COR-L47 (cell line): ENCODE data around the gene C12orf56.
"Not testable (repeated sequence)": the region's sequence is repeated elsewhere in the genome, so short reads cannot be mapped to it uniquely, and the experiment has no call there.

Experiments used
- DNase-seq: peaks from one replicate; lab custom pipeline; 2025; lab: John Stamatoyannopoulos, UW

Gene C12orf56

GRCh38 chr12:64387197-64387816, 3.3 kb downstream of the C12orf56 start:
- DNase-seq = no peak

DNA sequence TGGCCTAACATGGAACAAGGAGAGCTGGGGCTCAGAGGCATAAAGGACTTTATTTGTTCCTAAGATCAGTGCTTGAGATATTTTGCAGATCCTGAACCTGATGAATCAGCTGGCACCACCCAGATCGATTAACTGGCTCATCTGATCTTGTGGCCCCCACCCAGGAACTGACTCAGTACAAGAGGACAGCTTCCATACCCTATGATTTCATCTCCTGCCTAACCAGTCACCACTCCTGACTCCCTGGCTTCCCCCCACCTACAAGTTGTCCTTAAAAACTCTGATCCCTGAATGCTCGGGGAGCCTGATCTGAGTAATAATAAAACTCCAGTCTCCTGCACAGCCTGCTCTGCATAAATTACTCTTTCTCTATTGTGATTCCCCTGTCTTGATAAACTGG, 5.1 kb downstream of the C12orf56 start:
- no peak for DNase-seq

- no peak for DNase-seq
These were observed 5.5 kb downstream of the C12orf56 start for GRCh38 chr12:64385019-64385418.

- no peak for DNase-seq
These were observed 6.9 kb downstream of the C12orf56 start for GRCh38 chr12:64383675-64384074.

- no peak for DNase-seq
These were observed 27.7 kb downstream of the C12orf56 start for GRCh38 chr12:64362721-64363305.

DNA sequence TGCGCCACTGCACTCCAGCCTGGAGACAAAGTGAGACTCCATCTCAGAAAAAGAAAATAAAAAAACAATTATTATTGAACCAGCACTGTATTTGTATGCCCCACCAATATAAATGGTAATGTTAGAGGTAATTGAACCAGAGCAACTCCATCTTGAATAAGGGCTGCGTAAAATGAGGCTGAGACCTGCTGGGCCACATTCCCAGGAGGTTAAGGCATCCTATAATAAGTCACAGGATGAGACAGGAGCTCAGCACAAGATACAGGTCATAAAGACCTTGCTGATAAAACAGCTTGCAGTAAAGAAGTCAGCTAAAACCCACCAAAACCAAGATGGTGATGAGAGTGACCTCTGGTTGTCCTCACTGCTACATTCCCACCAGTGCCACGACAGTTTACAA, 29.4 kb downstream of the C12orf56 start:
- not testable (repeated sequence) for DNase-seq

- not testable (repeated sequence) for DNase-seq
These were observed 34.3 kb downstream of the C12orf56 start for GRCh38 chr12:64356209-64356608.

DNA sequence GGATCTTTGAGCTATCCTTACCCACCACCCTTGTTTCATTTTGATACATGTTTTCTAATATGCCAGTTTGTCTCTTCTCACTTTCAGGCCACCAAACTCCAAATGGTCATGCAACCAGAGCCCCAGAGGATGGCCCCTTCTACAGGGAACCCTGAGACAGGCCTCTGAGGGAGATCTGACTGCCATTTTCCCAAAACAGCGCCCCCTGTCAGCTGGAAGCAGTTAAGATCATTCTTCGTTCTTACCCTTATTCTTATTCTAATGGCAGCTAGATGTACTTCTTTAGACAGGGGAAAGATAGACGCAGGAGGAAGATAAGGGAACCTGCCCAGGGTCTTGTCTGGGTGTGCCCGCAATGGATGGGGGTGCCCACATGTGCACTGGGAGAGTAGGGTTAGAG, 38.4 kb downstream of the C12orf56 start:
- DNase-seq = no peak

- no peak for DNase-seq
These were observed 39.3 kb downstream of the C12orf56 start for GRCh38 chr12:64351265-64351664.

GRCh38 chr12:64347630-64348029, 42.9 kb downstream of the C12orf56 start:
- DNase-seq = no peak

DNA sequence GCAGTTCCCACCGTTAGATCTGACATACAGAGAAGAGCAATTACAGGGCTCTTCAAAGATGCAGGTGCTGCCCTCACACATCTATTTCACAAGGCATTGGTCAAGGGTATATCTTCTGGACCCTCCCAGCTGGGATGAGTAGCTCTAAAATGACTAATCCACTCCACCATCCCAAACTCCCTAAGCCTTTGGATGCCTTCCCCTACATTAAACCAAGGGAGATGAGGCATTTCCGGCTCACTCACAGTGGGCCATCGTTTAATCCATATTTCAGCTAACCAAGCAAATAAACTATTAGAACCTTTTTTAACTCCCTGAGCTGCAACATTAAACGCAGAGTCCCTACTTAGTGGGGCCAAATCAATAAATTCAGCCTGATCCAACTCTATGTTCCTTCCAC, 45.9 kb downstream of the C12orf56 start:
- DNase-seq = not testable (repeated sequence)

GRCh38 chr12:64340546-64340945, 50.0 kb downstream of the C12orf56 start:
- DNase-seq = not testable (repeated sequence)

- no peak for DNase-seq
These were observed 54.6 kb downstream of the C12orf56 start for GRCh38 chr12:64335886-64336466.

DNA sequence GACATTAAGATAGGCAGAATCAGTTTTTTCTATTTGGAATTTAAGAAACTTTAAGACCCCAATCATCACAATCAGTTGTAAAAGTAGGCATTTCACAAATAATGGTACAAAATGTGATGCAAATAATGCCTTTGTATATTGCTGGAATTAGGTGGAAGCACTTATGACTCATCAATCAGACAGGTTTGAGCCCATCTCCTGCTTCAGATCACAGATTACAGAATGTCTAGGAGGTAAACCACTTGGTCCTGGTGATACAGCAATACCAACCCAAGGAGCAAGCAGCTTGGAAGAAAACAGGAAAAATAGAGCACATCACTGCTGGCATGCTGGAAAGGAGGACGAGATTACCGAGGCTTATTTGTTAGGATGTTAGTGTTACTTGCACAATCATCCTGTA, 57.6 kb downstream of the C12orf56 start:
- DNase-seq = no peak

GRCh38 chr12:64332296-64332695, 58.3 kb downstream of the C12orf56 start:
- no peak for DNase-seq

GRCh38 chr12:64329031-64329710, 61.4 kb downstream of the C12orf56 start:
- DNase-seq = not testable (repeated sequence)

DNA sequence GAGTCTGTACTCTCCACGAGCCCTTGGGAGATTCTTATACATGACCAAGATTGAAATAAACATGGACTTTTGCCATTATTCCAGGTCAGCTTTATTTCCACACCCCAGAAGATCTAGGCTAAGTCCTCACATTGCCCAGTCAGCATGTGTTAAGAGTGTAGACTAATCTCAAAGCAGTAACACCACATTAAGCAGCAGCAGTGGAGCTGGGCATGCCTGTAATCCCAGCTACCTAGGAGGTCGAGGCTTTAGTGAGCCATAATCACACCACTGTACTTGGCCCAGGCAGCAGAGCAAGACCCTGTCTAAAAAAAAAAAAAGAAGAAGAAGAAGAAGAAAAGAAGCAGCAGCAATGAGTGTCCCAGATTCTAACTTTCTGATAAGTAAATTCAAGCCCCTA, 65.5 kb downstream of the C12orf56 start:
- no peak for DNase-seq

DNA sequence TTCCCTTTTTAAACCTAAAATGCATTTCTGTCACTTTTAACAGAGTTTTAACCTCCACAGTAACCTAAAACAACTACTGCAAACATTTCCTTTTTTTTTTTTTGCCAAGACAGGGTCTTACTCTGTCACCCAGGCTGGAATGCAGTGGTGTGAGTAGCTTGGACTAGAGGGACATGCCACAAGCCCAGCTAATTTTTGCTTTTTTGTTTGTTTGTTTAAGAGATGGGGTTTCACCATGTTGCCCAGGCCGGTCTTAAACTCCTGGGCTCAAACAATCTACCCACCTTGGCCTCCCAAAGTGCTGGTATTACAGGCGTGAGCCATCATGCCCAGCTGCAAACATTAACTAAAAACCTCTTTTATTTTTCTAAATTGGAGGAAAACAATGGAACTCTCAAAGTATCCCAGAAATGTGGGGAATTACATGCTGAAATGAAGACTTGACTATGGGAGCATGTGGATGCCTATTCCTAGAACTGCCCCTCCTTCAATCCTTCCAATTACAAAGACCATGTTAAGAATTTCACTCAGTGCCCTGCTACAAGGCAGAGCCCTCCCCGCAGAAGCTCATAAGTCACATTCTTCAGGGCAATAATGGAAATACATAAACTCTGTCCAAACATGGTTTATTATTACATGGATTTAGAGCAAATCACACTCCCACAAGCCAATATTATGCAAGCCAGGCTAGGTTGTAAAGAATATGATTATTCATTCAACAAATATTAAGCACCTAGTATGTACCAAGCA, 66.9 kb downstream of the C12orf56 start:
- DNase-seq = no peak

DNA sequence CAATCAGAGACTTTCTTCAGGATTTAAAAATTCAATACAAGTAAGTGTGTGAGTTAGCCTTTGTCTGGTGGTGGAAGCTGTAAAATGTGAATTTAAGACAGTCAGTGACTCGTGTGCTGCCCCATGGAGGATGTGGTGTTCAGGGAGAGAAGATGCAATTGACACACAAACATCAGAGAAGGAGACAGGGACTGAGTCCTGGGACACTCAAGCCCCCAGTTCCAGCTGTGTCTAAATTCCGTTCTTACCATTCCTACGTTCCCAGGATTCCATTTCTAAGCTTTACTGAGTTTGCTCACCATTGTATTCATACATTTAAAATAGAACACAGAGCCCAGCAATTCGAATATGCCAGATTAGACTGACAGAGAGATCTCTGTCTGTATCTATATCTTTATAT, 67.6 kb downstream of the C12orf56 start:
- no peak for DNase-seq

DNA sequence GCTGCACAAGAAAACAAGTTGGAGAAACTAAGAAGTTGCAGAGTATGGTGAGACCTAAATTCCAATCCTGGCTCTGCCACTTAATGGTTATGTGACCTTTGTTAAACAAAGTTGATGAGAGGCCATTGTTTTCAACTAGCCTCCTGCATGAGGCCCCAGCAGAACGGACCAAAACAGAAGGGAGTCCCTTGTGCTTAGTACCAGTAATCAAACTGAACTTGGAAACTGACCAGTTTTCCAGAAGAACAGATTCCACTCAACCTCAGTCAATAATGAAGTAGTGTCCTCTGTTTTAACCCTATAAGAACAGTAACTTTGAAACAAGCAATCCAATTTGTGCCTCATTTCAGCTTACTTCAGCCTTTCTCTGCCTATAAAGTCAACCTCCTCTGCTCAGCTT, 69.9 kb downstream of the C12orf56 start:
- no peak for DNase-seq

- not testable (repeated sequence) for DNase-seq
These were observed 70.9 kb downstream of the C12orf56 start for GRCh38 chr12:64319540-64320225.

- DNase-seq = no peak
These were observed 72.0 kb downstream of the C12orf56 start for GRCh38 chr12:64318605-64319004.
